HG03039 (cell line): ENCODE data around the gene FAM43B.

Experiments
- ATAC-seq: cut with Tn5 transposase; IDR thresholded peaks from one replicate; pipeline ENCODE4 v1.9.1; 2021; ENCODE audit warnings: mild to moderate bottlenecking, moderate library complexity; ENCODE audit not compliant: unreplicated experiment

Gene FAM43B

DNA sequence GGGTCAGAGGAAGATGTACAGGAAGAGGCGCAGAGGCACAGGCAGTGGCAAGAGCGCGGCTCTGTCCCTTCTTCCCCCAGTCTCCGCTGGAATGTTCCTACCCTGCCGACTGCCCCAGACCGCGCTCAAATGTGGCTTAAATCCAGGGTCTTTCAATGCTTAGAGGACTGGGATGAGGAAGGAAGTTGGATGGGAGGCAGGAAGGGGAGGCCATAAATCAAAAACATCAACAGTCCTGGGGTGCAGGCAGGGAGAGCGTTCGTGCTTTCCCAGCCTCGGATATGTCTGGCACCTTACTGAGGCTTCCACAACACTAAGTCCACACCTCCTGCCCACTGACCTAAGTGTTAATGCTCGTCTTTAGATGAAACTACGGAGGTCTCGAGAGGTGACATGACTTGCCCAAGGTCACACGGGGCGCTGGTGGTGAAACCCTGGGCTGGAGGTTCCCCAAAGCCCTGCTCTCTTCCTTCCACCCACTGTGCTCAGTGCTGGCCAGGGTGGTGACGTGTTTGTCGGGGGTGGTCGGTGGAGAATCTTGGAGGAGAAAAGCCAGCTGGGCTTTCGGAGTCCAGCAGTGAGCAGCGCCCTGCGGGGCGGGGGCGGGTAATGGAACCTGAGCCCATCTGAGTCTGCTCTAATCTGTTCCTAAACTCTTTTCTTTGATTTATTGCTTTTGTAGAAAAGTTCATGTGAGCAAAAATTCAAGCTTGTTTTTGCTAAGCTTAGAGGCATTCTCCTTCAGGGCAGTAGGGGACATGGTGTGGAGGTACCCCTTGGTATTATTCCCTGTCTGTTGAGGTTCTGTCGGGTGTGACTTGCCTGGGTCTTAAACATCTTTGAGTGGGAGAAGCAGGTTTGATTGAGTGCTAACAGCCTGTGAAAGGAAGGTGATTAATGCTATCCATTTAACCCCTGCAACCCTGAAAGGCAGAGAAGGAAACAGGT is 37.2 kb downstream of the FAM43B start:
- ATAC-seq, result no peak

GRCh38 chr1:20590306-20590777 is 38.0 kb downstream of the FAM43B start:
- ATAC-seq, result no peak

- ATAC-seq, result no peak
Measured at GRCh38 chr1:20593756-20594155, 41.4 kb downstream of the FAM43B start.

GRCh38 chr1:20594746-20595145 is 42.4 kb downstream of the FAM43B start:
- ATAC-seq, result no peak

GRCh38 chr1:20596106-20596505 is 43.7 kb downstream of the FAM43B start:
- no peak for ATAC-seq

DNA sequence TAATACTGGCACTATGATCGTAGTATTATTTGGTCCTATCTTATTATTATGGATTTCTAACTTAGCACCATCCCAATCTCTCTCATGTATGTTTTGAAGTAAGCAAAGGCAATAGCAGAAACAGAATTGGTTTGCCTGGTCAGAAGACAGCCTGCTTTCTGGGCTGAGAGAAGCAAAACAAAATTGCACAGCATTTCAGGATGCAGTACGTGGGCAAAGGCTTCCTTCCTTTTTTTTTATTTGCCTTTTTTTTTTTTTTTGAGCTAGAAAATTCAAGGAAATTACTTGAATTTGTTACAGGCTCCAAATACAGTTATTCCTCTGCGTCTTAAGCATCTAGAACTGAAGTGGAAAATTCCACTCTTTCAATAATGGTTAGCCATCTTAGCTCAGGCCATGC is 45.3 kb downstream of the FAM43B start:
- no peak for ATAC-seq

DNA sequence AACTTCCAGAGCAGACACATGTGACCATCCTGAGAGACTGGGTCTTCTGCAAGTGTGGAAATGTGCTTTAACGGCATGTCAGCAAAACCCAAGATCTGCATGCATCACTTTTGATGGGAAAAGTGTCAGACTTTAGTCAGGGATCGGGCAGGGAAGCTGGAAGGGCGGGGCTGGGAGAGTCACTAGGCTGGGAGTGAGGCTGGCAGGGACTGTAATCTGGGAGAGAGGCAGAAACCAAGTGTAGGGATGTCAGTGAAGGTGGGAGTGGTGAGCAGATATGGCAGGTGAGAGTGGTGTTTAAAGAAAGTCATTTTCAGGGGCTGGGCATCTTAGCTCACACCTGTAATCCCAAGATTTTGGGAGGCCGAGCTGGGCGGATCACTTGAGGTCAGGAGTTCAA is 47.8 kb downstream of the FAM43B start:
- ATAC-seq, result no peak

- ATAC-seq, result no peak
Measured at GRCh38 chr1:20601129-20601825, 48.9 kb downstream of the FAM43B start.

DNA sequence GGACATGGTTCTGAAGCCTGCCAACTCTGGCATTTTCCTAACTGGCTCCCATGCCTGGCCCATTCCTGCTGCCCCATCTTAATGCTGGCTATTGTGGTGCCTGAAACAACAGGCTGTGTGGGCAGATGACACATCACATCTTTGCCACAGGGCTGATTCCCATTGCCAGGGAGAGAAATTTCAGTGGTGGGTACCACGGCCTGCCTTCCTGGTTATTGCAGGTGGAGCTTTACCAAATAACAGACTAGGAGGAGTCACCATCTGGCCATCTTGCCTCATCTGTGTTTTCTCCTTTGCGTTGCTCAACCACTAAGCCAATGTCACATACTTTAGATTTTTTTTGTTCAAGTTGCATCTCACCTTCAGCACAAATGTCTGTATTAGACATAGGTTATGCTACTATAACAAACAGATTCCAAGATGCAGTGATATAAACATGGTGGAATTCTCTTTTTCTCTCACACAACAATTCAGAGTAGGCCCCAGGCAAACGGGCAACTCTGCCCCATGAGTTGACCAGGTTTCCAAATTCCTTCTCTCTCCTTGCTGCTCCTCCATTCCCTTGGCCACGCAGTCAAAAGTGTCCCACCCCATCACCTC is 50.6 kb downstream of the FAM43B start:
- no peak for ATAC-seq

DNA sequence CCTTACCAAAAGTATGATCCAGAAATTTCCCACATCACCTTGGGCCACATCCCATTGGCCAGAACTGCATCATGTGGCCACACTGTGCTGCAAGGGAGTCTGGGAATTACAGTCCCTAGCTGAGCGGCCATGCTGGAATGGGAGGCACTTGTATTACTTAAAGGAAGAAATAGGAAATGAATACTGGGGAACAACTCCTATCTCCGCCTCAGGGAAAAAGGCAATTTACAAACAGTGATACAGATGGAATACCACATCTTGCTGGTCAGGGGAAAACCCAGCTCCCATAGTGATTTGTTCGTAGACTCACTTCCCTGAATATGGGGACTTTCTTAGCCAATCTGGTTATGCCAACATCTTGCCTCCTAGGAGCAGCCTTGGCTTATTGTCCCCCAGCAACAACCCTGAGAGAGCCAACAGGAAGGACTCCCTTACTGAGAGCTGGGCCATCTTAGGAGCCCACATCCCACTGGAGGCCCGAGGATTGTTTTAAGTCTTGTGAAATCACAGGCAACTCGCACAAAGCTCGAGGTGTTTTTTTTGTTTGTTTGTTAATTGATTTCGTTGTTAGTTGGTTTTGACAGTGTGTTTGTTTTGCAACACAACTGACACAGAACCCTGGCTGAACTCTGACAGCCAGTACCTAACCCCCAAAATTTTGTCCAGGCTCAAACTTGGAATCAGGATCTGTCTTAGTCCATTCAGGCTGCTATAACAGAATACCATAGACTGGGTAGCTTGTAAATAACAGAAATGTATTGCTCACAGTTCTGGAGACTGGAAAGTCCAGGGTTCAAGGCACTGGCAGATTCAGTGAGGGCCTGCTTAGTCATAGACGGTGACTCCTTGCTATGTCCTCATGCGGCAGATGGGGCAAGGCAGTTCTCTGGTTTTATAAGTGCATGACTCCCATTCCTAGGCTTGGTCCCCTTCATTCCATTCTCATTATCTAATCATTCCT is 51.4 kb downstream of the FAM43B start:
- ATAC-seq, result no peak
